ENCODE measurements around the gene TSPO2. TPM values are rescaled to one million over a fixed set of nuclear protein-coding genes. Genes with fewer than 3 reads are reported as not detected.

The TSPO2 gene
- polyA plus RNA-seq, 3 donors: not detected

GRCh38 chr6:41065550-41066026, 23.3 kb downstream of the TSPO2 start:
- no peak overlapping the region for H3K27ac Mint-ChIP-seq
- H3K36me3 Mint-ChIP-seq: peaks cover 75 to 78% of the 10 kb centered on the region in 2 donors

DNA sequence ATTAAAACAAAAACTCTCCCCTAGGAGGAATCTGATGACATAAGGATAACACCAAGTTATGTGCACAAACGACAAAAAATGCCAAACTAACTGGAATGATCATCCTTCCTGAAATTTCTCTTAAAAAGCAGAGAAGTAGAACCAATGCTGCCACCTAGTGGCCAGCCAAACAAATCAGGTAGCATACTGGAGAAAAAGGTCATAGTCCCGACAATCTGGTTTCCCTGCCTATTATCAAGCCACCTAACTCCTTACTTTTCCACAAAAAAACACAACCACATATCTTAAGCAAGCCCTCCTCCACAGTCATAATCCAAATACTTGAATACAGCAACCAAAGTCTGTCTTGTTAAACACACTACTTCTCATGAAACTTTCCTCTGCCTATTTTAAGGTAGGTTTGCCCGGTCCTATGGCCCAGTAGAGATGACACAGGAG, 24.6 kb downstream of the TSPO2 start:
- H3K36me3 ChIP-seq (replicated peaks in 1 of 2; ENCODE audit: control insufficient read depth in 1 of 2, insufficient read depth in 2 of 2, low read length in 2 of 2): peaks cover 34 to 74% of the 10 kb centered on the region in 2 donors

More at GRCh38 chr6:41065550-41066026, 23.3 kb downstream of the TSPO2 start:
- Mint-ChIP-seq H3K4me3 (no peak overlapping the region), H3K27me3 (ENCODE audit: low read depth in 3 of 3) (no peaks in the 10 kb centered on the region), H3K9me3 (no peaks in the 10 kb centered on the region), H3K4me1 (peaks cover 3% of the 10 kb centered on the region)
- Histone ChIP-seq H3K4me1 (ENCODE audit: control insufficient read depth in 1 of 2, insufficient read depth in 2 of 2, low read length in 2 of 2) (peaks cover 0 to under 1% of the 10 kb centered on the region in 2 donors), H3K36me3 (replicated peaks in 1 of 2; ENCODE audit: control insufficient read depth in 1 of 2, insufficient read depth in 2 of 2, low read length in 2 of 2) (peaks cover 40 to 87% of the 10 kb centered on the region in 2 donors), H3K9ac (ENCODE audit: insufficient read depth, low read length, poor library complexity, severe bottlenecking) (no peak overlapping the region), H4K20me1 (ENCODE audit: insufficient read depth, low read length) (no peaks in the 10 kb centered on the region), H3K9me3 (replicated peaks in 1 of 2; ENCODE audit: control insufficient read depth in 1 of 2, insufficient read depth in 1 of 2, low read length in 2 of 2) (no peaks in the 10 kb centered on the region), H3K4me3 (replicated peaks in 1 of 3; ENCODE audit: low read depth in 2 of 3, low read length in 3 of 3) (no peak overlapping the region), H2AFZ (ENCODE audit: insufficient read depth, low read depth, low read length, poor library complexity, severe bottlenecking) (no peak overlapping the region), H3K79me2 (ENCODE audit: insufficient read depth, low read length) (peaks cover 6% of the 10 kb centered on the region), H3K27me3 (ENCODE audit: control insufficient read depth in 2 of 2, insufficient read depth in 2 of 2, low read length in 2 of 2) (no peaks in the 10 kb centered on the region), H3K27ac (ENCODE audit: low read depth in 1 of 2, low read length in 2 of 2) (no peak overlapping the region), H3K4me2 (replicated peaks; ENCODE audit: extremely low read depth, low read length, poor library complexity, severe bottlenecking) (no peak overlapping the region)
- no peak for TF ChIP-seq CTCF (IDR thresholded peaks at IDR 0.05)
- WGBS (ENCODE audit: insufficient coverage): no CpG with 5 or more reads among the region's 2 CpGs
- intact Hi-C loops (cut with micrococcal nuclease): loop anchor here in 1 of 2 donors (2.0 kb wide), 1 partner anchor 59 kb away; no protein-coding TSS in a partner anchor
- DNase-seq: no peak

More for the DNA sequence above, 24.6 kb downstream of the TSPO2 start:
- Histone ChIP-seq H3K4me3 (replicated peaks in 1 of 3; ENCODE audit: low read depth in 2 of 3, low read length in 3 of 3) (no peak overlapping the region), H2AFZ (ENCODE audit: insufficient read depth, low read depth, low read length, poor library complexity, severe bottlenecking) (no peak overlapping the region), H3K27ac (ENCODE audit: low read depth in 1 of 2, low read length in 2 of 2) (no peak overlapping the region), H3K4me2 (replicated peaks; ENCODE audit: extremely low read depth, low read length, poor library complexity, severe bottlenecking) (no peak overlapping the region), H3K79me2 (ENCODE audit: insufficient read depth, low read length) (peaks cover 7% of the 10 kb centered on the region), H4K20me1 (ENCODE audit: insufficient read depth, low read length) (no peaks in the 10 kb centered on the region), H3K9me3 (replicated peaks in 1 of 2; ENCODE audit: control insufficient read depth in 1 of 2, insufficient read depth in 1 of 2, low read length in 2 of 2) (no peaks in the 10 kb centered on the region), H3K9ac (ENCODE audit: insufficient read depth, low read length, poor library complexity, severe bottlenecking) (no peak overlapping the region), H3K27me3 (ENCODE audit: control insufficient read depth in 2 of 2, insufficient read depth in 2 of 2, low read length in 2 of 2) (no peaks in the 10 kb centered on the region), H3K4me1 (ENCODE audit: control insufficient read depth in 1 of 2, insufficient read depth in 2 of 2, low read length in 2 of 2) (peaks cover 6 to 9% of the 10 kb centered on the region in 2 donors)
- intact Hi-C loops (cut with micrococcal nuclease): no loop called here
- H3K27me3 Mint-ChIP-seq (ENCODE audit: low read depth in 3 of 3): no peaks in the 10 kb centered on the region
- peaks cover 10% of the 10 kb centered on the region for H3K4me1 Mint-ChIP-seq
- no peak overlapping the region for H3K27ac Mint-ChIP-seq
- DNase-seq: peak; percentile 61 to 74 (median 69)
- H3K4me3 Mint-ChIP-seq: no peak overlapping the region
- H3K36me3 Mint-ChIP-seq: peaks cover 64 to 67% of the 10 kb centered on the region in 2 donors
- peak; percentile 94 for TF ChIP-seq CTCF (IDR thresholded peaks at IDR 0.05)
- 0% methylated on average over 2 of the region's 3 CpGs for WGBS (ENCODE audit: insufficient coverage)
- no peaks in the 10 kb centered on the region for H3K9me3 Mint-ChIP-seq
